GM12872 (cell line): ENCODE results near the gene BNC2.

ENCODE experiments used
- TF ChIP-seq, protein P1 (sequence below): IDR thresholded peaks from 3 replicates; pipeline ENCODE4 v1.5.1; 2011; ENCODE audit warnings: low read depth, mild to moderate bottlenecking, low read length, moderate library complexity; ENCODE audit not compliant: insufficient read depth

BNC2 gene

DNA sequence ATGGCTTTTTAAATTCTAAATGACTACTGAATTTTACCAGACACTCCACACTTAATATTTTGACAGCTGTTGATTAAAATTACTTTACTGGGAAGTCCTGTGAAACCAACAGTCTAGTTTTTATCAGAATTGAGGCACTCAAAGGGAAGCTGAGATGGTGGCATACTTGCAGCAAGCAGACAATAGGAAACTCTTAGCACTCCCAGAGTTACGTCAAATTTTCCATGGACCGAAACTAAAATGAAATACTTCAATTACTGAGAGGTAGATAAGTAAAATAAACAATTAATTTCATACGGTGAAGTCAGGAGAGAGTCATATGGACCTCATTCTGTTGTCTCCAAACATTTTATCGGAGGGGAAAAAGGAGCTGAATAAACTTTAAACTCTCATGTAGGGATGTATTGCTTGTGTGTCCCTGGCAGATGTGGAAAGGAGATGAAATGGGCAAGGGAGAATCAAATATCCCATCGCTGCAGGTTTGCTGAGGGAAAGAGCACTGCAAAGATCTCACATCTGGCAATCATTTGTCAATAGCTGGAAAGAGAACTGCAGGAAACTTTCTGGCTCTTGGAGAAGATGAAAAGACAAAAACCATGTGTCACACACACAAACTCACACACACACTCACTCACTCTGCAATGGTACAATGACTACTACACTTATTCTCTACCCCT lies 189.4 kb downstream of the BNC2 start:
- TF ChIP-seq, protein P1, sequence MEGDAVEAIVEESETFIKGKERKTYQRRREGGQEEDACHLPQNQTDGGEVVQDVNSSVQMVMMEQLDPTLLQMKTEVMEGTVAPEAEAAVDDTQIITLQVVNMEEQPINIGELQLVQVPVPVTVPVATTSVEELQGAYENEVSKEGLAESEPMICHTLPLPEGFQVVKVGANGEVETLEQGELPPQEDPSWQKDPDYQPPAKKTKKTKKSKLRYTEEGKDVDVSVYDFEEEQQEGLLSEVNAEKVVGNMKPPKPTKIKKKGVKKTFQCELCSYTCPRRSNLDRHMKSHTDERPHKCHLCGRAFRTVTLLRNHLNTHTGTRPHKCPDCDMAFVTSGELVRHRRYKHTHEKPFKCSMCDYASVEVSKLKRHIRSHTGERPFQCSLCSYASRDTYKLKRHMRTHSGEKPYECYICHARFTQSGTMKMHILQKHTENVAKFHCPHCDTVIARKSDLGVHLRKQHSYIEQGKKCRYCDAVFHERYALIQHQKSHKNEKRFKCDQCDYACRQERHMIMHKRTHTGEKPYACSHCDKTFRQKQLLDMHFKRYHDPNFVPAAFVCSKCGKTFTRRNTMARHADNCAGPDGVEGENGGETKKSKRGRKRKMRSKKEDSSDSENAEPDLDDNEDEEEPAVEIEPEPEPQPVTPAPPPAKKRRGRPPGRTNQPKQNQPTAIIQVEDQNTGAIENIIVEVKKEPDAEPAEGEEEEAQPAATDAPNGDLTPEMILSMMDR: no peak

- TF ChIP-seq, protein P1: no peak
These were observed 189.9 kb downstream of the BNC2 start for GRCh38 chr9:16680541-16680940.

GRCh38 chr9:16679327-16679821 lies 191.1 kb downstream of the BNC2 start:
- TF ChIP-seq, protein P1: no peak

DNA sequence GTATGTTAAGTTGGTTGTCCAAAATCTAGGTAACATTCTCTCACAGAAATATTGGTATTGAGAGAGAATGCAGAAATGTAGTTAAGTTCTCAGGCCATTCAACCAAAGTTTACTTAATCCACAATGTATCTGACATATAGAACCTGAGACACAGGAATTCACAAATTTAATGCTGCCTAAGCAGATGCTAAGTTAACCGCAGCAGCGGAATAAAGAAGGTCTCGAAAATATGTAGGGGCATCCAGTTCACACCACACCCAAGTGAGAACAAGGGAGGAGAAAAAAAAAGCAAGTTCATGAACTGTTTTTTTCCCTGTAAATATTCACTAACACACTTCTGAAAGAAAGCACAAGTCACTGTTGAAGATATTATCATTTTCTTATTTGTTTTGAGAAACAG lies 194.0 kb downstream of the BNC2 start:
- TF ChIP-seq, protein P1: no peak

GRCh38 chr9:16675131-16675530 lies 195.3 kb downstream of the BNC2 start:
- TF ChIP-seq, protein P1: no peak

- TF ChIP-seq, protein P1: no peak
These were observed 197.3 kb downstream of the BNC2 start for GRCh38 chr9:16673171-16673570.

DNA sequence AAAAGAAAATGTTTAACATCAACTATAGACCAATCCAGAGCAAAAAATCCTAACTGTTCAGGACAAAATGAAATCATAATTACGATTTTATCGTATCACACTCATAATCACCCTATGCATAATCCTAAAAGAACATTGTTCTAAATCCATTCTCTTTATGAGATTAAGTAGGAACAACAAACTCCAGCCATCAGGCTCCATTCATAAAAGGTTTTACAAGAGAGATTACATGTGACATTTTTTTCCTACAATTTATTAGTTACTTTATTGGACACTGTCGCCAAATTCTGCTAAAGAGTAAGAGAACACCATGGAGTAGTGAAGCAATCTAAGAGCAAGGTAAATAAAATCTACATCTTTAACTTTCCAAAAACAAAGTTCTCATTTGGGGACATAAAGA lies 198.0 kb downstream of the BNC2 start:
- TF ChIP-seq, protein P1: no peak
